Measurements from ENCODE around the gene CDC14A.

The CDC14A gene

DNA sequence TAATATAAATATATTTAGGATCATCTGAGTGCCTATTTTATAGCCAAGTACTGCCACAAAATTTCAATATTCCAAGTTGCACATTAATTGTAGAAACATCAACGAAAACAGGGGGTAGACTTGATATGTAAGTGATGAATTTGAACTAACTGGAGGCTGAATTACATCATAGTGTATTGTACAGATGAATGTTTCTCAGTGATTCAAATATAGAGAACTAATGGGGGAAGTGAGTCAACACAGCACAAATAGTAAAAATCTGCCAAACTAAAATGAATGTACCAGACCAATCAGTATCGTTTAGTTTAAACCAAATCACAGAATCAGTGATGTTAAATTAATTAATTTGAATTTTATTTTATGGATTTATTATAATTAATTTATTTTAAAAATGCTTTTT, 43.5 kb upstream of the CDC14A start:
- no peak overlapping the region for H3K4me3 ChIP-seq (ENCODE audit: low read depth, low read length)
- TF ChIP-seq, protein P1, sequence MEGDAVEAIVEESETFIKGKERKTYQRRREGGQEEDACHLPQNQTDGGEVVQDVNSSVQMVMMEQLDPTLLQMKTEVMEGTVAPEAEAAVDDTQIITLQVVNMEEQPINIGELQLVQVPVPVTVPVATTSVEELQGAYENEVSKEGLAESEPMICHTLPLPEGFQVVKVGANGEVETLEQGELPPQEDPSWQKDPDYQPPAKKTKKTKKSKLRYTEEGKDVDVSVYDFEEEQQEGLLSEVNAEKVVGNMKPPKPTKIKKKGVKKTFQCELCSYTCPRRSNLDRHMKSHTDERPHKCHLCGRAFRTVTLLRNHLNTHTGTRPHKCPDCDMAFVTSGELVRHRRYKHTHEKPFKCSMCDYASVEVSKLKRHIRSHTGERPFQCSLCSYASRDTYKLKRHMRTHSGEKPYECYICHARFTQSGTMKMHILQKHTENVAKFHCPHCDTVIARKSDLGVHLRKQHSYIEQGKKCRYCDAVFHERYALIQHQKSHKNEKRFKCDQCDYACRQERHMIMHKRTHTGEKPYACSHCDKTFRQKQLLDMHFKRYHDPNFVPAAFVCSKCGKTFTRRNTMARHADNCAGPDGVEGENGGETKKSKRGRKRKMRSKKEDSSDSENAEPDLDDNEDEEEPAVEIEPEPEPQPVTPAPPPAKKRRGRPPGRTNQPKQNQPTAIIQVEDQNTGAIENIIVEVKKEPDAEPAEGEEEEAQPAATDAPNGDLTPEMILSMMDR (IDR thresholded peaks at IDR 0.05; ENCODE audit: low read depth, low read length), result no peak

DNA sequence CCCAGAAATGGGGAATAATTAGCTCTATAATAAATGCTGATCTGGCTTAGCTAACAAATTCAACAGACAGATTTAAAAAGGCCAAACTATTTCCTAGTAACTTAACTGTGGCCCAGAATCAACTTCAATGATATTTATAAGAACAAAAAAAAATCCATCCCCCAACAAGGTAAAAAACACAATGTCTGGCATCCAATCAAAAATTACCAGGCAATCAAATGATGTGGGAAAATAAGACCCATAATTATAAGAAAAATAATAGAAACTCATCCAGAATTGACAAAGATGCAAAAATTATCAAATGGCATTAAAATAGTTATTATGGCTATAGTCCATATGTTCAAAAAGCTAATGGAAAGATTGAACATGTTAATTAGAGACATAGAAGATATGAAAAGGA, 42.4 kb upstream of the CDC14A start:
- TF ChIP-seq, protein P1 (IDR thresholded peaks at IDR 0.05; ENCODE audit: low read depth, low read length), result no peak
- no peak overlapping the region for H3K4me3 ChIP-seq (ENCODE audit: low read depth, low read length)

DNA sequence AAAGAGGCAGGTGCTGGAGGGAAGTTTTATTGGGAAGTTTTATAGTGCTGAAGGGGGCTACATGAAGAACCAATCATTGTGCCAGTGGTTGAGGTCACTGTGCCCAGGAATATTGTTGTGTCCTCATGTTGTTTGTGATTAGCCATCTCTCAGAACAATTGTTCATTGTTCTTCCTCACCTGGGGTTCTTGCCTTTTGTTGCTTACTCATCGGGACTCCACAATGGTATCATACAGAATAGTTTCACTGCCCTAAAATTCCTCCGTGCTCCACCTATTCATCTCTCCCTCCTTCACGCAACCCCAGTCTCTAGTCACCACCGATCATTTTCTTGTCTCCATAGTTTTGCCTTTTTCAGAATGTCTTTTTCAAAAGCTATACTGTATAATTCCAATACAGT, 38.9 kb upstream of the CDC14A start:
- H3K4me3 ChIP-seq (ENCODE audit: low read depth, low read length), result no peak overlapping the region
- TF ChIP-seq, protein P1 (IDR thresholded peaks at IDR 0.05; ENCODE audit: low read depth, low read length), result no peak

DNA sequence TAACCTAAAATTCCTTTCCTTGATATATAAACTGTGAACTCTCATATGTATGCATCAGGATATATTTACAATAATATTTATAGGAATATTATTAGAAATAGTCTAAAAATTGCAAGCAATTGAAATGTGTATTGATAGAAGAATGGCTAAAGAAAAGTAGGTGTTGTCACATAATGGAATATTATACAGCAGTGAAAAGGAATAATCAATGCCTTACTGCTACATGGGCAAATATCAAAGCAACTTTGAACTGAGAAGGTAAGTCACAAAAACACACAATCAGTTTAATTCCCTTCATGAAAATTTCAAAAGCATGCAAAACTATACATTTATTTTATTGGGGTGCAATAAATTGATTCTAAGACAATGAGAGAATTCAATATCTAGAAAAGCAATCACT, 35.7 kb upstream of the CDC14A start:
- no peak overlapping the region for H3K4me3 ChIP-seq (ENCODE audit: low read depth, low read length)
- TF ChIP-seq, protein P1 (IDR thresholded peaks at IDR 0.05; ENCODE audit: low read depth, low read length), result no peak

DNA sequence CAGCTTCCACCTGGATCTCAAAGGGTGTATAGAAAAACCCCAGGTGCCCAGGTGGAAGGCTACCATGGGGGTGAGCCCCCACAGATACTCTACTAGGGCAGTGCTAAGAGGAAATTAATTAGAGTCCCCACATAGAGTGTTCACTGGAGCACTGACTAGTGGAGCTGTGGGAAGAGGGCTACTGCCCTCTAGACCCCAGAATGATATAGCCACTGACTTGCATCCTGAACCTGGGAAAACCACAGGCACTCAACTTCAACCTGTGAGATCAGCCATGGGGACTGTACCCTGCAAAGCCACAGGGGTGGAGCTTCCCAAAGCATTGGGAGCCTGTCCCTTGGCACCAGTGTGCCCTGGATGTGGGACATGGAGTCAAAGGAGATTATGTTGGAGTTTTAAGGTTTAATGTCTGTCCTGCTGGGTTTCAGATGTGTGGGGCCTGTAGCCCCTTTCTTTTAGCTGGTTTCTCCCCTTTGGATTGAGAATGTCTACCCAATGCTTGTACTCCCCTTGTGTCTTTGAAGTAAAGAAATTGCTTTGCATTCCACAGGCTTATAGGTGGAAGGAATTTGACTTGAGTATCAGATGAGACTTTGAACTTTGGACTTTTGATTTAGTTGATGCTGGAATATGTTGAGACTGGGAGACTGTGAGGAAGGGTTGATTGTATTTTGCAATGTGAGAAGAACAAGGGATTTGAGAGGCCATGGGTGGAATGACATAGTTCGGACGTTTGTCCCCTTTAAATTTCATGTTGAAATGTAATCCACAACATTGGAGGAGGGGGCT, 31.8 kb upstream of the CDC14A start:
- no peak overlapping the region for H3K4me3 ChIP-seq (ENCODE audit: low read depth, low read length)
- TF ChIP-seq, protein P1 (IDR thresholded peaks at IDR 0.05; ENCODE audit: low read depth, low read length), result no peak

DNA sequence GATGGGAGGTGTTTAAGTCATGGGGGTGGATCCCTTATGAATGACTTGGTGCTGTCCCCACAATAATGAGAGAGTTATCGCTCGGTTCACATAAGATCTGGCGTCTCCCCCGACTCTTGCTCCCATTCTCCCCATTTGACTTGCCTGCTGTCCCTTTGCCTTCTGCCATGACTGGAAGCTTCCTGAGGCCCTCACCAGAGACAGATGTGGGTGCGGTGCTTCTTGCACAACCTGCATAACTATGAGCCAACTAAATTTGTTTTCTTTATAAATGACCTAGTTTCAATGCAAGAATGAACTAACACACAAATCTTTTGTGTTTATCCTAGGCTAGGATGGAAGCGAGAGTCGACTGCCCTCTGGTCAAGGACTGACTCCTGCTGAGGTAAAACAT, 31.2 kb upstream of the CDC14A start:
- TF ChIP-seq, protein P1 (IDR thresholded peaks at IDR 0.05; ENCODE audit: low read depth, low read length), result no peak
- H3K4me3 ChIP-seq (ENCODE audit: low read depth, low read length), result no peak overlapping the region

DNA sequence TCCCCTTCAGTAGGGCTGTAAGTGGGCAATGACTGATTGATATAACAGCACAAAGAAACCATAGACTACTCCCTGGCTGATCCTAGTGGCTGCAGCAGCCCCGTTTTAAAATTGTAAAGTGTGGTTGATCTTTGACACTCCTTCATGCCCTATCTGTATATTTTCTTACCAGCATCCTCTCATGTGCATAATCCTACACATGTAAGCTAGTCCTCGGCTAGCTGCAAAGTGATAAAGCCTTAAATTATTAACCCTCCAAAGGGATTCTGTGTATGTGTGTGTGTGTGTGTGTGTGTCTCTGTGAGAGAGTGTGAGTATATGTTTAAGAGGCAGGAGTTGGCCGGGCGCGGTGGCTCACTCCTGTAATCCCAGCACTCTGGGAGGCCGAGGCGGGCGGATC, 30.8 kb upstream of the CDC14A start:
- TF ChIP-seq, protein P1 (IDR thresholded peaks at IDR 0.05; ENCODE audit: low read depth, low read length), result no peak
- H3K4me3 ChIP-seq (ENCODE audit: low read depth, low read length), result no peak overlapping the region
